ENCODE measurements around the gene PARL.

- no peak for TF ChIP-seq EZH2 (IDR thresholded peaks at IDR 0.05)
- TF ChIP-seq POLR2AphosphoS5 (IDR thresholded peaks at IDR 0.05; ENCODE audit: borderline replicate concordance, low read depth, low read length), result no peak
Measured at GRCh38 chr3:183884097-183884426, 618 bp downstream of the PARL start.
